ENCODE data around the gene DDIT4L. TPM values are rescaled to one million over a fixed set of nuclear protein-coding genes. Genes with fewer than 3 reads are reported as not detected.

DDIT4L gene
- total and polyA plus RNA-seq, 2 of the 4 experiments (the other 2 are of a cell fraction), result 3.1 to 3.9 TPM

DNA sequence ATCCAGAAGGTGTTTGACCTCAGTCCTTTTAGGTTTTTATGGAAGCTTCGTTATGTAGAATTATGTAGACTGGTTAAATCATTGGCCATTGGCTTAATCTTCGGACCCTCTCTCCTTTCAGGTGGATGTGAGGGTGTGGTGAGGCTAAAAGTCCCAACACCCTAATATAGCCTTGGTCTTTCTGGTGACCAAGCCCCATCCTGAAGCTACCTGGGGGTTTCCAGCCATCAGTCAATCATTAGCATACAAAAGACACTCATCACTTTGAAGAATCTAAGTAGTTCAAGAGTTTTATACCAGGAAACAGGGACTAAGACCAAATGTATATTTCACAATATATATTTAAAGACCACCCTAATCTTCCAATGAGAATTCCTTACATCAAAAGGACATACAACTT is 5.5 kb downstream of the DDIT4L start:
- in situ Hi-C loops (cut with MboI; ENCODE audit: low sequenced_read_pairs) (no loop called here), intact Hi-C loops (cut with micrococcal nuclease) (no loop called here), dilution Hi-C loops (cut with HindIII; ENCODE audit: low sequenced_read_pairs, unreplicated experiment) (no loop called here)
- WGBS, 2 experiments (ENCODE audit: extremely low coverage in 2 of 2, insufficient read length in 1 of 2), result no CpG with 5 or more reads among the region's 2 CpGs
- H3K79me1 ChIP-seq (ENCODE audit: low read depth in 1 of 2, low read length in 2 of 2), result no peaks in the 10 kb centered on the region
- no peak overlapping the region for H3K14ac ChIP-seq (replicated peaks; ENCODE audit: low read depth, low read length)
- H3K27ac ChIP-seq (ENCODE audit: insufficient read depth, low read length), result no peak overlapping the region
- POLR2A ChIA-PET (ENCODE audit: unreplicated experiment), result no interaction called here
- no peak overlapping the region for H2BK20ac ChIP-seq (ENCODE audit: low read depth, low read length)
- no peaks in the 10 kb centered on the region for H3K9me3 ChIP-seq (ENCODE audit: control insufficient read depth, insufficient read depth, low read length)
- no peak overlapping the region for H4K91ac ChIP-seq (ENCODE audit: insufficient read depth, low read depth, low read length)
- H3K4me3 ChIP-seq (ENCODE audit: insufficient read depth, low read depth, low read length), result no peak overlapping the region
- H3K4me1 ChIP-seq (ENCODE audit: control insufficient read depth, insufficient read depth, low read length), result no peaks in the 10 kb centered on the region
- H3K9ac ChIP-seq (ENCODE audit: low read depth, low read length), result no peak overlapping the region
- no peak overlapping the region for H2BK120ac ChIP-seq (ENCODE audit: low read depth, low read length)
- no peak overlapping the region for H4K5ac ChIP-seq (ENCODE audit: low read depth, low read length)
- ATAC-seq (ENCODE audit: low read depth), result no peak
- H3K4me2 ChIP-seq (ENCODE audit: low read depth, low read length), result no peak overlapping the region
- no TSS peak for BruUV-seq (replicated peaks)
- H3K36me3 ChIP-seq (ENCODE audit: control insufficient read depth, insufficient read depth, low read length), result no peaks in the 10 kb centered on the region
- no peak overlapping the region for H2BK5ac ChIP-seq (ENCODE audit: low read depth, low read length, poor library complexity, severe bottlenecking)
- H3K27me3 ChIP-seq (ENCODE audit: control insufficient read depth, insufficient read depth, low read length), result 0 out of 2 replicates have a peak, but pooled peaks cover 1% of the 10 kb centered on the region
- DNase-seq, result no peak
- no peak overlapping the region for H3K18ac ChIP-seq (ENCODE audit: low read depth, low read length)
- H3K9me1 ChIP-seq (ENCODE audit: insufficient read depth, low read length), result no peaks in the 10 kb centered on the region
- H2AK5ac ChIP-seq (ENCODE audit: low read depth, low read length), result no peak overlapping the region
- no peak overlapping the region for H3K4ac ChIP-seq (ENCODE audit: low read depth, low read length)
- no peak overlapping the region for H2AFZ ChIP-seq (replicated peaks; ENCODE audit: low read length, poor library complexity)
- CTCF ChIA-PET, result interaction anchor here (0.9 kb wide), 1 partner anchor 91 kb away, joined by 3 read pairs; no protein-coding TSS in a partner anchor
- H3K23ac ChIP-seq (ENCODE audit: low read depth, low read length), result no peak overlapping the region
- H2BK15ac ChIP-seq (ENCODE audit: low read depth, low read length), result no peak overlapping the region
- H4K20me1 ChIP-seq (ENCODE audit: insufficient read depth, low read length), result no peaks in the 10 kb centered on the region
- H2AK9ac ChIP-seq (replicated peaks; ENCODE audit: low read depth, low read length, poor library complexity), result no peak overlapping the region
- TF ChIP-seq RFX5 (IDR thresholded peaks at IDR 0.05; ENCODE audit: low read depth, low read length), result no peak
- TF ChIP-seq MAZ (IDR thresholded peaks at IDR 0.05; ENCODE audit: borderline replicate concordance, low read depth, low read length), result no peak
- no peak for TF ChIP-seq RAD21 (IDR thresholded peaks at IDR 0.05; ENCODE audit: low read length)
- TF ChIP-seq CHD1 (IDR thresholded peaks at IDR 0.05; ENCODE audit: low read depth, low read length), result no peak
- TF ChIP-seq USF2 (IDR thresholded peaks at IDR 0.05; ENCODE audit: low read depth, low read length), result no peak
- no peak overlapping the region for H3K56ac ChIP-seq (ENCODE audit: extremely low read depth, insufficient read depth, low read length)
- no peak overlapping the region for H4K8ac ChIP-seq (ENCODE audit: low read depth in 2 of 2, low read length in 2 of 2)
